AG04450 (cell line): ENCODE data around the gene OSM. TPM values are rescaled to one million over a fixed set of nuclear protein-coding genes. Genes with fewer than 3 reads are reported as not detected.

ENCODE experiments used
- CTCF ChIA-PET: fragments of 300-600, 350-600 bp; formaldehyde crosslinking; extraction: SDS; loops from one replicate; lab custom pipeline; 2022; ENCODE audit warnings: antibody characterized with exemption, inconsistent platforms; lab: Charles Lee
- POLR2A ChIA-PET: fragments of 350-600 bp; formaldehyde crosslinking; extraction: SDS; loops from one replicate; lab custom pipeline; 2021; ENCODE audit warnings: antibody characterized with exemption, inconsistent platforms; lab: Yijun Ruan, JAX
- DNase-seq: peaks from one replicate; pipeline ENCODE4 v3.0.0-alpha.2; 2011; ENCODE audit warnings: low read depth, low spot score
- H3K27ac ChIP-seq: one replicate; pipeline ENCODE4 v1.5.1; 2012; ENCODE audit warnings: low read depth, low read length, control low read depth
- H3K27me3 ChIP-seq: one replicate; pipeline ENCODE4 v1.6.0; 2012; ENCODE audit warnings: low read length; ENCODE audit not compliant: control insufficient read depth, insufficient read depth
- H3K4me3 ChIP-seq: 2 replicates; pipeline ENCODE4 v1.5.1; 2011; ENCODE audit warnings: mild to moderate bottlenecking, low read depth, low read length, control low read depth
- H3K9me3 ChIP-seq: 2 replicates; pipeline ENCODE4 v1.5.1; 2012; ENCODE audit warnings: low read length; ENCODE audit not compliant: control insufficient read depth, insufficient read depth
- CTCF ChIP-seq: IDR thresholded peaks from 2 replicates; pipeline ENCODE4 v1.5.1; 2011; ENCODE audit warnings: low read depth, low read length, control low read depth, inconsistent platforms
- polyA plus RNA-seq: library from polyadenylated mRNA; depleted of rRNA; stranded (reverse); fragments of >200 nt; gene quantifications from 2 replicates; pipeline ENCODE4 v1.2.3, GENCODE V29; 2011

OSM gene
- polyA plus RNA-seq, 1 experiment: not detected

- no peak for DNase-seq
- no peaks in the 10 kb centered on the region for H3K27me3 ChIP-seq
- CTCF ChIA-PET: interaction anchor here (0.5 to 1.8 kb wide), 2 partner anchors 10 to 36 kb away, joined by 4 to 5 read pairs; no protein-coding TSS in a partner anchor
- POLR2A ChIA-PET: interaction anchor here (1.5 to 1.7 kb wide), 2 partner anchors 8 to 11 kb away, joined by 5 read pairs; no protein-coding TSS in a partner anchor
- H3K4me3 ChIP-seq: peak overlapping the region; percentile 84
- H3K9me3 ChIP-seq: peaks cover 13% of the 10 kb centered on the region; the same call in 1 of the 2 replicates
- H3K27ac ChIP-seq: peak overlapping the region; percentile 93
- no peak for TF ChIP-seq CTCF
These were observed 21.3 kb downstream of the OSM start for GRCh38 chr22:30245181-30245984.

GRCh38 chr22:30244641-30245040 is 22.0 kb downstream of the OSM start:
- TF ChIP-seq CTCF: no peak
- no peaks in the 10 kb centered on the region for H3K27me3 ChIP-seq
- ChIA-PET CTCF (interaction anchor here (1.9 kb wide), 1 partner anchor 11 kb away, joined by 7 read pairs; no protein-coding TSS in a partner anchor), POLR2A (no interaction called here)
- H3K9me3 ChIP-seq: peaks cover 13% of the 10 kb centered on the region; the same call in 1 of the 2 replicates
- peak overlapping the region; percentile 93 for H3K27ac ChIP-seq
- DNase-seq: no peak
- peak overlapping the region; percentile 84 for H3K4me3 ChIP-seq

DNA sequence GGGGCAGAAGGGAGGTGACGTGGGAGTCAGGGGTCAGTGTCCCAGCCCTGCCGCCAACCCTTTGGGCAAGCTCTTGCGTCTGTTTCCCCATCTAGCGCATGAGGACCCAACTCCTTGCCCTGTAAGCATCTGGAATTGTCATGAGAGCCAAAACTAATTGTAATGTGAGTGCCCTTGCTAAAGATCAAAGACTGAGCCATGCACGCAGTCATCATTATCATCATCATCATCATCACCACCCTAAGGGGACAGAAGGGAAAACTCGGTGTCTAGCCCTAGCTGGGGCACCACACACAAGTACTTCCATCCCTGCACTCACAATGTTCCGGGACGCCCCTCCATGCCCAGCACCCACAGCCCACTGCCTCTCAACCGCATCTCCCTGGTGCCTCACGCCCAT is 22.6 kb downstream of the OSM start:
- DNase-seq: no peak
- ChIA-PET POLR2A (interaction anchor here (1.1 kb wide), 1 partner anchor 40 kb away, joined by 3 read pairs; no protein-coding TSS in a partner anchor), CTCF (interaction anchor here (0.8 to 1.9 kb wide), 2 partner anchors 11 to 136 kb away, joined by 3 to 7 read pairs; no protein-coding TSS in a partner anchor)
- Histone ChIP-seq H3K27me3 (no peaks in the 10 kb centered on the region), H3K27ac (peak overlapping the region; percentile 93), H3K9me3 (peaks cover 13% of the 10 kb centered on the region; the same call in 1 of the 2 replicates), H3K4me3 (peak overlapping the region; percentile 84)
- TF ChIP-seq CTCF: no peak

- H3K4me3 ChIP-seq: peak overlapping the region; percentile 84
- H3K9me3 ChIP-seq: peaks cover 13% of the 10 kb centered on the region; the same call in 1 of the 2 replicates
- H3K27me3 ChIP-seq: no peaks in the 10 kb centered on the region
- H3K27ac ChIP-seq: peak overlapping the region; percentile 84
- ChIA-PET CTCF (interaction anchor here (0.8 to 1.9 kb wide), 2 partner anchors 12 to 136 kb away, joined by 3 to 7 read pairs; no protein-coding TSS in a partner anchor), POLR2A (interaction anchor here (1.1 kb wide), 1 partner anchor 39 kb away, joined by 3 read pairs; no protein-coding TSS in a partner anchor)
- no peak for DNase-seq
- no peak for TF ChIP-seq CTCF
These were observed 23.0 kb downstream of the OSM start for GRCh38 chr22:30243661-30244060.
